Measurements from ENCODE around the gene ARHGAP26. TPM values are rescaled to one million over a fixed set of nuclear protein-coding genes. Genes with fewer than 3 reads are reported as not detected.
"Not testable (repeated sequence)": the region's sequence is repeated elsewhere in the genome, so short reads cannot be mapped to it uniquely, and the experiment has no call there.

ARHGAP26 gene
- total RNA-seq, 1 experiment from 2014 or later: 79.8 TPM

DNA sequence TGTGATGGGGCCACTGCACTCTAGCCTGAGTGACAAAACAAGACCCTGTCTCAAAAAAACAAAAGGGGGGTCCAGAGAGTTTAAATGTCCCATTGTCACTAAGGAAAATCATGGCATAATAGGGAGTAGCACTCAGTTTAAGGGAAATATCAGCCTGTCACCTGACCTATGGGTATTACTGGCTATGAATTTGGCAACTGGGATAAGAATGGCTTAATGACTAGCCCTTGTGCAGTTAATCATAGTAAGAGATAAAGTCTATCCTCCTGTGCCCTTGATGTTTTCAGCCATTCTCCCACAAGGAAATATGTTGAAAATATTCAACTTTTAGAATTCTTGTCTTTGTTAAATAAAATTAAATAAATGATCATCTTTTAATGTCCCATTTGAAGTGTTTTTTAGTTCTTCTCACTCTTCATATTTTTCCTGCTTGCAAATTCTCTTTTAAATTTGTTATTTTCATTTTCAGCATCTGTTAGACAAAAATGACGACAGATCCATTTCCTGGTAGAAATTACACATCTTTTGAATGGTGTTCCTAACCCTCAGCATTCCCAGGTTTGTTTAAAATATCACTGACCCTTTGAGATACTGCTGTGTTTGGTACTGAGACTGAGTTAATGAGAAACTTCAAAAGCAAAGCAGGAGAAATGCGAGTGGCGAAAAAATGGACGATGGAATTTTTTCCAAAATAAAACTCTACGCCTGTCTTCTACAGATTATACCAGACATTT is 191.4 kb downstream of the ARHGAP26 start:
- no peak for DNase-seq
- H3K36me3 Mint-ChIP-seq (ENCODE audit: insufficient read depth, unreplicated experiment): peaks cover 11% of the 10 kb centered on the region
- H3K9me3 ChIP-seq: peaks cover 3% of the 10 kb centered on the region; the same call in 1 of the 2 replicates
- no peak overlapping the region for H3K4me3 Mint-ChIP-seq (ENCODE audit: unreplicated experiment)
- intact Hi-C loops (cut with micrococcal nuclease; ENCODE audit: unreplicated experiment): no loop called here
- H3K36me3 ChIP-seq (ENCODE audit: control insufficient read depth, insufficient read depth, low read length): no peaks in the 10 kb centered on the region; the same call in none of the 2 replicates
- H3K4me1 ChIP-seq: peaks cover 20% of the 10 kb centered on the region
- BruUV-seq (replicated peaks): no TSS peak
- H3K4me3 ChIP-seq (ENCODE audit: low read depth, low read length): no peak overlapping the region
- CTCF ChIA-PET: no interaction called here
- no peaks in the 10 kb centered on the region for H3K9me3 Mint-ChIP-seq (ENCODE audit: unreplicated experiment)
- no peaks in the 10 kb centered on the region for H3K27me3 Mint-ChIP-seq (ENCODE audit: insufficient read depth, unreplicated experiment)
- POLR2A ChIA-PET: no interaction called here
- H3K27ac Mint-ChIP-seq (ENCODE audit: unreplicated experiment): peak overlapping the region; percentile 40
- TF ChIP-seq, protein P1, sequence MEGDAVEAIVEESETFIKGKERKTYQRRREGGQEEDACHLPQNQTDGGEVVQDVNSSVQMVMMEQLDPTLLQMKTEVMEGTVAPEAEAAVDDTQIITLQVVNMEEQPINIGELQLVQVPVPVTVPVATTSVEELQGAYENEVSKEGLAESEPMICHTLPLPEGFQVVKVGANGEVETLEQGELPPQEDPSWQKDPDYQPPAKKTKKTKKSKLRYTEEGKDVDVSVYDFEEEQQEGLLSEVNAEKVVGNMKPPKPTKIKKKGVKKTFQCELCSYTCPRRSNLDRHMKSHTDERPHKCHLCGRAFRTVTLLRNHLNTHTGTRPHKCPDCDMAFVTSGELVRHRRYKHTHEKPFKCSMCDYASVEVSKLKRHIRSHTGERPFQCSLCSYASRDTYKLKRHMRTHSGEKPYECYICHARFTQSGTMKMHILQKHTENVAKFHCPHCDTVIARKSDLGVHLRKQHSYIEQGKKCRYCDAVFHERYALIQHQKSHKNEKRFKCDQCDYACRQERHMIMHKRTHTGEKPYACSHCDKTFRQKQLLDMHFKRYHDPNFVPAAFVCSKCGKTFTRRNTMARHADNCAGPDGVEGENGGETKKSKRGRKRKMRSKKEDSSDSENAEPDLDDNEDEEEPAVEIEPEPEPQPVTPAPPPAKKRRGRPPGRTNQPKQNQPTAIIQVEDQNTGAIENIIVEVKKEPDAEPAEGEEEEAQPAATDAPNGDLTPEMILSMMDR (IDR thresholded peaks at IDR 0.05; ENCODE audit: insufficient read depth in 1 of 2, low read depth in 1 of 2, low read length in 1 of 2, severe bottlenecking in 1 of 2, unreplicated experiment in 1 of 2): no peak
- H3K27me3 ChIP-seq (replicated peaks; ENCODE audit: control insufficient read depth, insufficient read depth, low read length): no peaks in the 10 kb centered on the region
- peaks cover 7% of the 10 kb centered on the region for H3K4me1 Mint-ChIP-seq (ENCODE audit: low read depth, unreplicated experiment)

DNA sequence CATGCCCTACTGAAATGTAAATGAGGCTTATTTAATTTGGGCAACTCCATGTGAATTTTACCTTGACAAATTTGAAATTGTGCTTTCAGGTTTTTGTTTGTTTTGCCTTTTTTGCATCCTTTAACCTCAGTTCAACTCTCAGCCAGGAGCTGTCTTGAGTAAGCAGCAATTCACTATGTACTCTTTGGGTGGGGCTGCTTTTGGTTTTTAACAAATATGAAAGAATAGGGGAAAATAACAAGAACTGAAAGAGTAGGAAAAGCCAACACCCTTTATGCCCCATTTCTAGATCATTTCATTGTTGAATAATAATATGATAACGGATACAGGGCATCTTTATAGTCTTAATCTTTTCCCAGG is 192.0 kb downstream of the ARHGAP26 start:
- POLR2A ChIA-PET: no interaction called here
- Mint-ChIP-seq H3K4me3 (ENCODE audit: unreplicated experiment) (no peak overlapping the region), H3K4me1 (ENCODE audit: low read depth, unreplicated experiment) (peaks cover 7% of the 10 kb centered on the region), H3K36me3 (ENCODE audit: insufficient read depth, unreplicated experiment) (peaks cover 7% of the 10 kb centered on the region), H3K27ac (ENCODE audit: unreplicated experiment) (no peak overlapping the region), H3K27me3 (ENCODE audit: insufficient read depth, unreplicated experiment) (no peaks in the 10 kb centered on the region), H3K9me3 (ENCODE audit: unreplicated experiment) (no peaks in the 10 kb centered on the region)
- intact Hi-C loops (cut with micrococcal nuclease; ENCODE audit: unreplicated experiment): no loop called here
- TF ChIP-seq, protein P1 (IDR thresholded peaks at IDR 0.05; ENCODE audit: insufficient read depth in 1 of 2, low read depth in 1 of 2, low read length in 1 of 2, severe bottlenecking in 1 of 2, unreplicated experiment in 1 of 2): no peak
- CTCF ChIA-PET: no interaction called here
- BruUV-seq (replicated peaks): no TSS peak
- Histone ChIP-seq H3K4me3 (ENCODE audit: low read depth, low read length) (no peak overlapping the region), H3K9me3 (peaks cover 3% of the 10 kb centered on the region; the same call in 1 of the 2 replicates), H3K27me3 (replicated peaks; ENCODE audit: control insufficient read depth, insufficient read depth, low read length) (no peaks in the 10 kb centered on the region), H3K4me1 (peaks cover 20% of the 10 kb centered on the region), H3K36me3 (ENCODE audit: control insufficient read depth, insufficient read depth, low read length) (no peaks in the 10 kb centered on the region; the same call in none of the 2 replicates)
- no peak for DNase-seq

DNA sequence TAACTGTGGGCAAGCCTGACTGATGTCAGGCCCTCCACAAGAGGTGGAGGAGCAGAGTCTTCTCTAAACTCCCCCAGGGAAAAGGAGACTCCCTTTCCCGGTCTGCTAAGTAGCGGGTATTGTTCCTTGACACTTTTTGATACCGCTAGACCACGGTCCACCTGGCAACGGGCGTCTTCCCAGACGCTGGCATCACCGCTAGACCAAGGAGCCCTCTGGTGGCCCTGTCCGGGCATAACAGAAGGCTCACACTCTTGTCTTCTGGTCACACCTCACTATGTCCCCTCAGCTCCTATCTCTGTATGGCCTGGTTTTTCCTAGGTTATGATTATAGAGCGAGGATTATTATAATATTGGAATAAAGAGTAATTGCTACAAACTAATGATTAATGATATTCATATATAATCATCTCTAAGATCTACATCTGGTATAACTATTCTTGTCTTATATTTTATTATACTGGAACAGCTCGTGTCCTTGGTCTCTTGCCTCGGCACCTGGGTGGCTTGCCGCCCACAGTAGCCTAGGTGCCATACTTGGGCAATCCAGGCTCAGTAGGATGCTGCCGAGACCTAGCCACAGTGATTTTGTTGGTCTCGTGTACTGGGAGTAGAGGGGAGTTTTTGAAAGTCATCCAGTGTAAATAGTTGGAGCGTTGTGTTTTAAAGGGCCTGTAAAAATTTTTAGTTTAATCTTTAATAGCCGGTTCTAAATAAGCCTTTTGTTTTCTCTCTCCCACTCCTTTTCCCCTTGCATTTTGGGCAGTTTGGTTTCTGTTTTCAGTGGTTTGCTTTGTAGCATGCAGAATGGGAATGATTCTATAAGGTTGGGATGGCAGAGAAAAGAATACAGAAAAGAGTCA is 195.3 kb downstream of the ARHGAP26 start:
- H3K27ac Mint-ChIP-seq (ENCODE audit: unreplicated experiment); H3K9me3 Mint-ChIP-seq (ENCODE audit: unreplicated experiment); H3K4me3 ChIP-seq (ENCODE audit: low read depth, low read length); H3K4me1 Mint-ChIP-seq (ENCODE audit: low read depth, unreplicated experiment); intact Hi-C loops (cut with micrococcal nuclease; ENCODE audit: unreplicated experiment); H3K36me3 ChIP-seq (ENCODE audit: control insufficient read depth, insufficient read depth, low read length); POLR2A ChIA-PET; H3K27me3 Mint-ChIP-seq (ENCODE audit: insufficient read depth, unreplicated experiment); CTCF ChIA-PET; H3K9me3 ChIP-seq; H3K4me3 Mint-ChIP-seq (ENCODE audit: unreplicated experiment); BruUV-seq (replicated peaks); H3K27me3 ChIP-seq (replicated peaks; ENCODE audit: control insufficient read depth, insufficient read depth, low read length): not testable (repeated sequence)
- H3K4me1 ChIP-seq: peaks cover 15% of the 10 kb centered on the region
- TF ChIP-seq, protein P1 (IDR thresholded peaks at IDR 0.05; ENCODE audit: insufficient read depth in 1 of 2, low read depth in 1 of 2, low read length in 1 of 2, severe bottlenecking in 1 of 2, unreplicated experiment in 1 of 2): peak in 1 of 2 experiments; percentile 46
- H3K36me3 Mint-ChIP-seq (ENCODE audit: insufficient read depth, unreplicated experiment): peaks cover 10% of the 10 kb centered on the region
- DNase-seq: peak in 1 of 2 experiments; percentile 25
